ENCODE measurements around the gene C6.

DNA sequence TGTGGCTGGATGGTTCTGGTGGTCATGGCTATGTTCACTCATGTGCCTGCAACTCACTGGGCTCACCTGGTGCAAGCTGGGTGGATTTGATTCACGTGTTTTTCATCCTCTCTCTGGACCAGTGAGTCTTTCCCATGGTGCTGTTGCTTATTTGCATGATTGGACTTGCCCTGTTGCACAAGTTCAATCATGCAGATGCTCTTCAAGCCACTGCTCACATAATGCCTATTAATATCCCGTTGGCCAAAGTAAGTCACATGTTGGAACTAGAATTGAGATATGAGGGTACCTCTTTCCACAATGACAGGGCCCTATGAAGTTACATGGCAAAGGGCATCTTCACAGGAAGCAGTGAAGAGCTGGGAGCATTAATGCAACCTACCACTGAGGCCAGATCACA, 115.7 kb downstream of the C6 start:
- TF ChIP-seq, protein P1, sequence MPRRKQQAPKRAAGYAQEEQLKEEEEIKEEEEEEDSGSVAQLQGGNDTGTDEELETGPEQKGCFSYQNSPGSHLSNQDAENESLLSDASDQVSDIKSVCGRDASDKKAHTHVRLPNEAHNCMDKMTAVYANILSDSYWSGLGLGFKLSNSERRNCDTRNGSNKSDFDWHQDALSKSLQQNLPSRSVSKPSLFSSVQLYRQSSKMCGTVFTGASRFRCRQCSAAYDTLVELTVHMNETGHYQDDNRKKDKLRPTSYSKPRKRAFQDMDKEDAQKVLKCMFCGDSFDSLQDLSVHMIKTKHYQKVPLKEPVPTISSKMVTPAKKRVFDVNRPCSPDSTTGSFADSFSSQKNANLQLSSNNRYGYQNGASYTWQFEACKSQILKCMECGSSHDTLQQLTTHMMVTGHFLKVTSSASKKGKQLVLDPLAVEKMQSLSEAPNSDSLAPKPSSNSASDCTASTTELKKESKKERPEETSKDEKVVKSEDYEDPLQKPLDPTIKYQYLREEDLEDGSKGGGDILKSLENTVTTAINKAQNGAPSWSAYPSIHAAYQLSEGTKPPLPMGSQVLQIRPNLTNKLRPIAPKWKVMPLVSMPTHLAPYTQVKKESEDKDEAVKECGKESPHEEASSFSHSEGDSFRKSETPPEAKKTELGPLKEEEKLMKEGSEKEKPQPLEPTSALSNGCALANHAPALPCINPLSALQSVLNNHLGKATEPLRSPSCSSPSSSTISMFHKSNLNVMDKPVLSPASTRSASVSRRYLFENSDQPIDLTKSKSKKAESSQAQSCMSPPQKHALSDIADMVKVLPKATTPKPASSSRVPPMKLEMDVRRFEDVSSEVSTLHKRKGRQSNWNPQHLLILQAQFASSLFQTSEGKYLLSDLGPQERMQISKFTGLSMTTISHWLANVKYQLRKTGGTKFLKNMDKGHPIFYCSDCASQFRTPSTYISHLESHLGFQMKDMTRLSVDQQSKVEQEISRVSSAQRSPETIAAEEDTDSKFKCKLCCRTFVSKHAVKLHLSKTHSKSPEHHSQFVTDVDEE (CRISPR knock-in tag; IDR thresholded peaks at IDR 0.05): no peak
- TF ChIP-seq ZNF565 (CRISPR knock-in tag; conservative IDR thresholded peaks at IDR 0.05; ENCODE audit: low read depth) (no peak), ZNF8 (CRISPR knock-in tag; IDR thresholded peaks at IDR 0.05) (no peak), TCF4 (CRISPR knock-in tag; IDR thresholded peaks at IDR 0.05; ENCODE audit: borderline replicate concordance) (no peak), OSR1 (CRISPR knock-in tag; IDR thresholded peaks at IDR 0.05) (no peak), ZFP3 (CRISPR knock-in tag; IDR thresholded peaks at IDR 0.05) (no peak), ISL1 (CRISPR knock-in tag; IDR thresholded peaks at IDR 0.05) (no peak), ZFP30 (CRISPR knock-in tag; IDR thresholded peaks at IDR 0.05) (no peak), RARB (CRISPR knock-in tag; IDR thresholded peaks at IDR 0.05) (no peak), ZNF70 (CRISPR knock-in tag; IDR thresholded peaks at IDR 0.05) (no peak), ESRRG (CRISPR knock-in tag; IDR thresholded peaks at IDR 0.05) (no peak)
- TF ChIP-seq, protein P2, sequence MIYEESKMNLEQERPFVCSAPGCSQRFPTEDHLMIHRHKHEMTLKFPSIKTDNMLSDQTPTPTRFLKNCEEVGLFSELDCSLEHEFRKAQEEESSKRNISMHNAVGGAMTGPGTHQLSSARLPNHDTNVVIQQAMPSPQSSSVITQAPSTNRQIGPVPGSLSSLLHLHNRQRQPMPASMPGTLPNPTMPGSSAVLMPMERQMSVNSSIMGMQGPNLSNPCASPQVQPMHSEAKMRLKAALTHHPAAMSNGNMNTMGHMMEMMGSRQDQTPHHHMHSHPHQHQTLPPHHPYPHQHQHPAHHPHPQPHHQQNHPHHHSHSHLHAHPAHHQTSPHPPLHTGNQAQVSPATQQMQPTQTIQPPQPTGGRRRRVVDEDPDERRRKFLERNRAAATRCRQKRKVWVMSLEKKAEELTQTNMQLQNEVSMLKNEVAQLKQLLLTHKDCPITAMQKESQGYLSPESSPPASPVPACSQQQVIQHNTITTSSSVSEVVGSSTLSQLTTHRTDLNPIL (CRISPR knock-in tag; IDR thresholded peaks at IDR 0.05; ENCODE audit: low read depth): no peak
- TF ChIP-seq, protein P3, sequence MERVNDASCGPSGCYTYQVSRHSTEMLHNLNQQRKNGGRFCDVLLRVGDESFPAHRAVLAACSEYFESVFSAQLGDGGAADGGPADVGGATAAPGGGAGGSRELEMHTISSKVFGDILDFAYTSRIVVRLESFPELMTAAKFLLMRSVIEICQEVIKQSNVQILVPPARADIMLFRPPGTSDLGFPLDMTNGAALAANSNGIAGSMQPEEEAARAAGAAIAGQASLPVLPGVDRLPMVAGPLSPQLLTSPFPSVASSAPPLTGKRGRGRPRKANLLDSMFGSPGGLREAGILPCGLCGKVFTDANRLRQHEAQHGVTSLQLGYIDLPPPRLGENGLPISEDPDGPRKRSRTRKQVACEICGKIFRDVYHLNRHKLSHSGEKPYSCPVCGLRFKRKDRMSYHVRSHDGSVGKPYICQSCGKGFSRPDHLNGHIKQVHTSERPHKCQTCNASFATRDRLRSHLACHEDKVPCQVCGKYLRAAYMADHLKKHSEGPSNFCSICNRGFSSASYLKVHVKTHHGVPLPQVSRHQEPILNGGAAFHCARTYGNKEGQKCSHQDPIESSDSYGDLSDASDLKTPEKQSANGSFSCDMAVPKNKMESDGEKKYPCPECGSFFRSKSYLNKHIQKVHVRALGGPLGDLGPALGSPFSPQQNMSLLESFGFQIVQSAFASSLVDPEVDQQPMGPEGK (CRISPR knock-in tag; IDR thresholded peaks at IDR 0.05; ENCODE audit: borderline replicate concordance): no peak
- TF ChIP-seq, protein P4, sequence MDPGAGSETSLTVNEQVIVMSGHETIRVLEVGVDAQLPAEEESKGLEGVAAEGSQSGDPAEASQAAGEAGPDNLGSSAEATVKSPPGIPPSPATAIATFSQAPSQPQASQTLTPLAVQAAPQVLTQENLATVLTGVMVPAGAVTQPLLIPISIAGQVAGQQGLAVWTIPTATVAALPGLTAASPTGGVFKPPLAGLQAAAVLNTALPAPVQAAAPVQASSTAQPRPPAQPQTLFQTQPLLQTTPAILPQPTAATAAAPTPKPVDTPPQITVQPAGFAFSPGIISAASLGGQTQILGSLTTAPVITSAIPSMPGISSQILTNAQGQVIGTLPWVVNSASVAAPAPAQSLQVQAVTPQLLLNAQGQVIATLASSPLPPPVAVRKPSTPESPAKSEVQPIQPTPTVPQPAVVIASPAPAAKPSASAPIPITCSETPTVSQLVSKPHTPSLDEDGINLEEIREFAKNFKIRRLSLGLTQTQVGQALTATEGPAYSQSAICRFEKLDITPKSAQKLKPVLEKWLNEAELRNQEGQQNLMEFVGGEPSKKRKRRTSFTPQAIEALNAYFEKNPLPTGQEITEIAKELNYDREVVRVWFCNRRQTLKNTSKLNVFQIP (CRISPR knock-in tag; IDR thresholded peaks at IDR 0.05; ENCODE audit: borderline replicate concordance, low read depth): no peak
